MCF 10A (cell line): ENCODE results near the gene MYL5. TPM values are rescaled to one million over a fixed set of nuclear protein-coding genes. Genes with fewer than 3 reads are reported as not detected.

Experiments used
- BruUV-seq: library from RNA; stranded (reverse); fragments of 400-500 nt; replicated peaks from 2 replicates; lab custom pipeline; 2021; lab: Mats Ljungman, UMichigan
- CTCF ChIA-PET: fragments of 300-600 bp; sonication (Branson Sonifier 250); formaldehyde crosslinking; extraction: SDS; loops from one replicate; lab custom pipeline; 2021; ENCODE audit warnings: antibody characterized with exemption, inconsistent platforms; lab: Yijun Ruan, JAX
- POLR2A ChIA-PET: fragments of 300-600, 350-650 bp; sonication (Branson Sonifier 250); formaldehyde crosslinking; extraction: SDS; loops from one replicate; lab custom pipeline; 2020; ENCODE audit warnings: antibody characterized with exemption, inconsistent platforms; lab: Yijun Ruan, JAX
- DNase-seq: peaks from one replicate; pipeline ENCODE4 v3.0.0-alpha.2; 2018; ENCODE audit not compliant: unreplicated experiment
- H3K27ac Mint-ChIP-seq: one replicate; pipeline ENCODE4 v1.8.0; 2022; ENCODE audit warnings: mild to moderate bottlenecking, low read depth, mixed read lengths; ENCODE audit not compliant: unreplicated experiment
- H3K27me3 Mint-ChIP-seq: one replicate; pipeline ENCODE4 v1.8.0; 2022; ENCODE audit warnings: mixed read lengths; ENCODE audit not compliant: insufficient read depth, unreplicated experiment
- H3K36me3 Mint-ChIP-seq: one replicate; pipeline ENCODE4 v1.8.0; 2022; ENCODE audit warnings: mild to moderate bottlenecking, moderate library complexity, mixed read lengths; ENCODE audit not compliant: insufficient read depth, unreplicated experiment
- H3K4me1 Mint-ChIP-seq: one replicate; pipeline ENCODE4 v1.8.0; 2022; ENCODE audit warnings: mixed read lengths; ENCODE audit not compliant: insufficient read depth, unreplicated experiment
- H3K4me3 Mint-ChIP-seq: one replicate; pipeline ENCODE4 v1.8.0; 2022; ENCODE audit warnings: mild to moderate bottlenecking, moderate library complexity, mixed read lengths; ENCODE audit not compliant: unreplicated experiment
- H3K9me3 Mint-ChIP-seq: one replicate; pipeline ENCODE4 v1.8.0; 2022; ENCODE audit warnings: mixed read lengths; ENCODE audit not compliant: unreplicated experiment
- intact Hi-C: fragments of 100-400 bp; cut with micrococcal nuclease; formaldehyde crosslinking; loops from 2 replicates; pipeline ENCODE4 v1.14.1; 2022
- total RNA-seq: library from RNA; stranded (reverse); gene quantifications from 2 replicates; pipeline ENCODE4 v1.2.3, GENCODE V29; 2022
- TF ChIP-seq, protein P1 (sequence below): fragments of 200-600 bp; IDR thresholded peaks from one replicate; pipeline ENCODE4 v1.8.0; 2022; ENCODE audit warnings: antibody characterized with exemption, mild to moderate bottlenecking; ENCODE audit not compliant: unreplicated experiment

The MYL5 gene
- total RNA-seq, 1 experiment from 2014 or later, result 32.9 TPM

DNA sequence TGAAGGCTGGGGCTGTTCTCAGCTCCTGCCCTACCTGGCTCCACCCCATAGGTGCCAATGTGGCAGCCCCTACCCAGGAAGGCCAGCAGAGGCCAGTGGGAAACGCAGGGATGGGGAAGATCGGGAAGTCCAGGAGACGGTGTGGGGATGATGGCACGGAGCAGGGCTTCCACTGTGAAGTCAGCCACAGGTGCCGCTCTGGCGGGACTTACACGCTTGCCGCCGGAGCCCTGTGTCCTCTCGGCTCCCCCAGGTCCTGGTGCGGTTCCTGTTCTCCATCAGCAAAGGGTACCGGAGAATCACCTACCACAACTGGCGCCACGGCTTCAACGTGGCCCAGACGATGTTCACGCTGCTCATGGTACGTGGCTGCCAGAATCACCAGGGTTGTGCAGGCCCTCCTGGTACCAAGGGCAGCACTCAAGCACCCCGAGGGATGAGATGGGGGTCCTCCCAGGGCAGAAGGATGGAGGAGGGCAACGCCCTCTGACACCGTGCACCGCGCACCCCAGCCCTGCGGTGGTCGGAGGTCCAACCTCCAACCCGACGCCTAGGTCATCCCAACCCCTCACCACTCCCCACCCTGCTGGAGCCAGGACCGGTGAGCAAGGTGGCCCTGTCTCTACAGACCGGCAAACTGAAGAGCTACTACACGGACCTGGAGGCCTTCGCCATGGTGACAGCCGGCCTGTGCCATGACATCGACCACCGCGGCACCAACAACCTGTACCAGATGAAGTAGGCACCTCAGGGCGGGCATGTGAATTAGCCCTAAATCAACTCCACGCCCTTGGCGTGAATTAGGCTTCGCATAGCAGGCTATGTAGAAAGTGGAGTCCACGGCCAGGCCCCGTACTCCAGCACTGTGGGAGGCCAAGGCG is 12.2 kb upstream of the MYL5 start:
- H3K4me1 Mint-ChIP-seq, result no peaks in the 10 kb centered on the region
- DNase-seq, result no peak
- peaks cover 10% of the 10 kb centered on the region for H3K9me3 Mint-ChIP-seq

DNA sequence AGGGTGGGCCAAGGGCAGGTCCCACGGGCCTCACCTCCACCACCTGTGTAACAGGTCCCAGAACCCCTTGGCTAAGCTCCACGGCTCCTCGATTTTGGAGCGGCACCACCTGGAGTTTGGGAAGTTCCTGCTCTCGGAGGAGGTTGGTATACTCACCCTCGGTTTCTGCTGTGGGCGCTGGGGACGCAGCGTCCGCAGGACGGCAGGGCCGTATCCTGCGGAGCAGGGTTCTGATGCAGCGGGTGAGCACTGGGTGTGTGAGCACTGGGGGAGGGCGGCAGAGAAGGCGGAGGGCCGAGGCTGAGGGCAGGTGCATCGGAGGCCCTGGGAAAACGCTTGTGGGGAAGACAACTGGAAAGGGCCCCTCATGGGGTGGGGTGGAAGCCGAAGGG is 11.3 kb upstream of the MYL5 start:
- ChIA-PET CTCF (no interaction called here), POLR2A (no interaction called here)
- no peak for DNase-seq
- intact Hi-C loops, result no loop called here
- no peaks in the 10 kb centered on the region for H3K36me3 Mint-ChIP-seq
- no peaks in the 10 kb centered on the region for H3K4me1 Mint-ChIP-seq
- no peak overlapping the region for H3K4me3 Mint-ChIP-seq
- BruUV-seq, result no TSS peak
- TF ChIP-seq, protein P1, sequence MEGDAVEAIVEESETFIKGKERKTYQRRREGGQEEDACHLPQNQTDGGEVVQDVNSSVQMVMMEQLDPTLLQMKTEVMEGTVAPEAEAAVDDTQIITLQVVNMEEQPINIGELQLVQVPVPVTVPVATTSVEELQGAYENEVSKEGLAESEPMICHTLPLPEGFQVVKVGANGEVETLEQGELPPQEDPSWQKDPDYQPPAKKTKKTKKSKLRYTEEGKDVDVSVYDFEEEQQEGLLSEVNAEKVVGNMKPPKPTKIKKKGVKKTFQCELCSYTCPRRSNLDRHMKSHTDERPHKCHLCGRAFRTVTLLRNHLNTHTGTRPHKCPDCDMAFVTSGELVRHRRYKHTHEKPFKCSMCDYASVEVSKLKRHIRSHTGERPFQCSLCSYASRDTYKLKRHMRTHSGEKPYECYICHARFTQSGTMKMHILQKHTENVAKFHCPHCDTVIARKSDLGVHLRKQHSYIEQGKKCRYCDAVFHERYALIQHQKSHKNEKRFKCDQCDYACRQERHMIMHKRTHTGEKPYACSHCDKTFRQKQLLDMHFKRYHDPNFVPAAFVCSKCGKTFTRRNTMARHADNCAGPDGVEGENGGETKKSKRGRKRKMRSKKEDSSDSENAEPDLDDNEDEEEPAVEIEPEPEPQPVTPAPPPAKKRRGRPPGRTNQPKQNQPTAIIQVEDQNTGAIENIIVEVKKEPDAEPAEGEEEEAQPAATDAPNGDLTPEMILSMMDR, result no peak
- peaks cover 10% of the 10 kb centered on the region for H3K9me3 Mint-ChIP-seq
- no peak overlapping the region for H3K27ac Mint-ChIP-seq
- H3K27me3 Mint-ChIP-seq, result no peaks in the 10 kb centered on the region

More for the DNA sequence above, 12.2 kb upstream of the MYL5 start:
- ChIA-PET CTCF (no interaction called here), POLR2A (no interaction called here)
- Mint-ChIP-seq H3K4me3 (no peak overlapping the region), H3K27ac (no peak overlapping the region), H3K36me3 (no peaks in the 10 kb centered on the region), H3K27me3 (no peaks in the 10 kb centered on the region)
- TF ChIP-seq, protein P1, result no peak
- intact Hi-C loops, result no loop called here
- no TSS peak for BruUV-seq

DNA sequence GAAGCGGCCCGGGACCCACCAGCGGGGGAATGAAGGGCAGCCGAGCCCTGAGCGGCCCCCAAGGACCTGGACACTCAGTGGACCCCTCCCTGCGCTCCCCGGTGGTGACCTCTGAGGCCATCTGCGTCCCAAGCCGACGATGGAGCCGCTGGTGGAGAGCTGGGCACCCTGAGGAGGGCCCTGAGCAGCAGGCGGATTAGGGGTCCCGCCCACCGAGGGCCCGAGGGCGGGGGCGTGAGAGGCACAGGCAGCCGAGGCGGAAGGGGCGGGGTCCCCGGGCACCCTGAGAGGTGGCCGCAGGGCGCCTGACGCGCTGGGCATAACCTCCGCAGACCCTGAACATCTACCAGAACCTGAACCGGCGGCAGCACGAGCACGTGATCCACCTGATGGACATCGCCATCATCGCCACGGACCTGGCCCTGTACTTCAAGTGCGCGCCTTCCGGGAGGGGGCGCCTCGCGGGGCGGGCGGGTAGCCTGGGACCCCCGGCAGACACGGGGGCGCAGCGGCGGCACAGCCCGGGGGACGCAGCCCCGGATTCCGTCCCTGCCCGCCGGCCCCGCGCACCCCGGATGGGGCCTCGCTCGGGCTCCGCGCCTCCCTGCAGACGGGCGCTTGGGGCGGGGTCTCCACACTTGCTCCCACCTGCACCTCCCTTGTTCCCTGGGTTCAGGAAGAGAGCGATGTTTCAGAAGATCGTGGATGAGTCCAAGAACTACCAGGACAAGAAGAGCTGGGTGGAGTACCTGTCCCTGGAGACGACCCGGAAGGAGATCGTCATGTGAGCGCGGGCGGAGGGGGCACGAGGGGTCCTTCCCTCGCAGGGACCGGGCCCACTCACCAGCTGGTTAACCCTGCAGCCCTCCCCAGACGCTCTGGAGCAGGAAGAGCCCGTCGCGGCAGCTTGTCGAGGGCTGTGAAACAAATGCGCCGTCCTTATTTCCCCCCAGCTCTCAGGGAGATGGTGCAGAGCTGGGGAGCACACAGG is 10.6 kb upstream of the MYL5 start:
- TF ChIP-seq, protein P1, result no peak
- Mint-ChIP-seq H3K36me3 (no peaks in the 10 kb centered on the region), H3K9me3 (peaks cover 10% of the 10 kb centered on the region), H3K27me3 (no peaks in the 10 kb centered on the region), H3K4me3 (no peak overlapping the region), H3K27ac (no peak overlapping the region), H3K4me1 (no peaks in the 10 kb centered on the region)
- DNase-seq, result no peak
- CTCF ChIA-PET, result interaction anchor here (1.3 kb wide), 1 partner anchor 10 kb away, joined by 3 read pairs; no protein-coding TSS in a partner anchor
- POLR2A ChIA-PET, result no interaction called here
- intact Hi-C loops, result no loop called here
- no TSS peak for BruUV-seq
